ENCODE measurements around the gene CEBPA.
"Not testable (repeated sequence)": the region's sequence is repeated elsewhere in the genome, so short reads cannot be mapped to it uniquely, and the experiment has no call there.

The CEBPA gene

DNA sequence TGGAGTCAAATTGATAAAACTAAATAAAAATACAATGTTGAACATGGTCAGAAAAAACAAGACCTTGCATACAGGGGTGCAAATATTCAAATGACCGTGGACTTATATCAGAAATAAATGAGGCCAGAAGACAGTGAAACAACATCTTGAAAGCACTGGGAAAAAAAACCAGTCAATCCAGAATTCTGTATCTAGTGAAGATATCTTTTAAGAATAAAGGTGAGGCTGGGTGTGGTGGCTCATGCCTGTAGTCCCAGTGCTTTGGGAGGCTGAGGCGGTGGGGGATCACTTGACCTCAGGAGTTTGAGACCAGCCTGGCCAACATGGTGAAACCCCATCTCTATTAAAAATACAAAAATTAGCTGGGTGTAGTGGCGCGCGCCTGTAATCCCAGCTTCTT, 15.2 kb upstream of the CEBPA start:
- Histone ChIP-seq H3K4me3 (no peak overlapping the region), H3K9ac (ENCODE audit: insufficient read length) (no peak overlapping the region), H3K27ac (no peak overlapping the region), H3K9me3 (ENCODE audit: low read depth, low read length) (no peaks in the 10 kb centered on the region), H3K36me3 (ENCODE audit: insufficient read depth, low read length) (no peaks in the 10 kb centered on the region)
- no peak for DNase-seq (ENCODE audit: low read depth, low spot score)
- no peak for TF ChIP-seq POLR2AphosphoS5 (IDR thresholded peaks at IDR 0.05; ENCODE audit: borderline replicate concordance, low read depth, low read length)
- no peak for TF ChIP-seq EZH2 (IDR thresholded peaks at IDR 0.05)
- no peak for TF ChIP-seq FOXP2 (optimal IDR thresholded peaks at IDR 0.05; ENCODE audit: control extremely low read depth, extremely low read length, insufficient read depth)

GRCh38 chr19:33316541-33317264, 14.4 kb upstream of the CEBPA start:
- TF ChIP-seq POLR2AphosphoS5 (IDR thresholded peaks at IDR 0.05; ENCODE audit: borderline replicate concordance, low read depth, low read length) (no peak), FOXP2 (optimal IDR thresholded peaks at IDR 0.05; ENCODE audit: control extremely low read depth, extremely low read length, insufficient read depth) (no peak), EZH2 (IDR thresholded peaks at IDR 0.05) (no peak)
- Histone ChIP-seq H3K9ac (ENCODE audit: insufficient read length) (no peak overlapping the region), H3K27ac (no peak overlapping the region)

GRCh38 chr19:33312808-33313207, 10.5 kb upstream of the CEBPA start:
- DNase-seq (ENCODE audit: low read depth, low spot score); H3K36me3 ChIP-seq (ENCODE audit: insufficient read depth, low read length); H3K9ac ChIP-seq (ENCODE audit: insufficient read length); H3K9me3 ChIP-seq (ENCODE audit: low read depth, low read length); H3K4me3 ChIP-seq; H3K27ac ChIP-seq: not testable (repeated sequence)

More at GRCh38 chr19:33316541-33317264, 14.4 kb upstream of the CEBPA start:
- Histone ChIP-seq H3K9me3 (ENCODE audit: low read depth, low read length) (no peaks in the 10 kb centered on the region), H3K36me3 (ENCODE audit: insufficient read depth, low read length) (no peaks in the 10 kb centered on the region), H3K4me3 (no peak overlapping the region)
- DNase-seq (ENCODE audit: low read depth, low spot score) = no peak

GRCh38 chr19:33312065-33312464, 9.7 kb upstream of the CEBPA start:
- Histone ChIP-seq H3K27ac (no peak overlapping the region), H3K36me3 (ENCODE audit: insufficient read depth, low read length) (no peaks in the 10 kb centered on the region), H3K9me3 (ENCODE audit: low read depth, low read length) (no peaks in the 10 kb centered on the region), H3K4me3 (no peak overlapping the region), H3K9ac (ENCODE audit: insufficient read length) (no peak overlapping the region)
- TF ChIP-seq EZH2 (IDR thresholded peaks at IDR 0.05) (no peak), FOXP2 (optimal IDR thresholded peaks at IDR 0.05; ENCODE audit: control extremely low read depth, extremely low read length, insufficient read depth) (no peak), POLR2AphosphoS5 (IDR thresholded peaks at IDR 0.05; ENCODE audit: borderline replicate concordance, low read depth, low read length) (no peak)
- DNase-seq (ENCODE audit: low read depth, low spot score) = no peak

GRCh38 chr19:33311326-33311682, 9.0 kb upstream of the CEBPA start:
- H3K4me3 ChIP-seq = no peak overlapping the region
- no peak overlapping the region for H3K9ac ChIP-seq (ENCODE audit: insufficient read length)
- no peak overlapping the region for H3K27ac ChIP-seq
- H3K9me3 ChIP-seq (ENCODE audit: low read depth, low read length) = no peaks in the 10 kb centered on the region
- TF ChIP-seq EZH2 (IDR thresholded peaks at IDR 0.05) = no peak
- no peak for TF ChIP-seq POLR2AphosphoS5 (IDR thresholded peaks at IDR 0.05; ENCODE audit: borderline replicate concordance, low read depth, low read length)
- no peak for TF ChIP-seq FOXP2 (optimal IDR thresholded peaks at IDR 0.05; ENCODE audit: control extremely low read depth, extremely low read length, insufficient read depth)
- no peaks in the 10 kb centered on the region for H3K36me3 ChIP-seq (ENCODE audit: insufficient read depth, low read length)
- DNase-seq (ENCODE audit: low read depth, low spot score) = no peak

DNA sequence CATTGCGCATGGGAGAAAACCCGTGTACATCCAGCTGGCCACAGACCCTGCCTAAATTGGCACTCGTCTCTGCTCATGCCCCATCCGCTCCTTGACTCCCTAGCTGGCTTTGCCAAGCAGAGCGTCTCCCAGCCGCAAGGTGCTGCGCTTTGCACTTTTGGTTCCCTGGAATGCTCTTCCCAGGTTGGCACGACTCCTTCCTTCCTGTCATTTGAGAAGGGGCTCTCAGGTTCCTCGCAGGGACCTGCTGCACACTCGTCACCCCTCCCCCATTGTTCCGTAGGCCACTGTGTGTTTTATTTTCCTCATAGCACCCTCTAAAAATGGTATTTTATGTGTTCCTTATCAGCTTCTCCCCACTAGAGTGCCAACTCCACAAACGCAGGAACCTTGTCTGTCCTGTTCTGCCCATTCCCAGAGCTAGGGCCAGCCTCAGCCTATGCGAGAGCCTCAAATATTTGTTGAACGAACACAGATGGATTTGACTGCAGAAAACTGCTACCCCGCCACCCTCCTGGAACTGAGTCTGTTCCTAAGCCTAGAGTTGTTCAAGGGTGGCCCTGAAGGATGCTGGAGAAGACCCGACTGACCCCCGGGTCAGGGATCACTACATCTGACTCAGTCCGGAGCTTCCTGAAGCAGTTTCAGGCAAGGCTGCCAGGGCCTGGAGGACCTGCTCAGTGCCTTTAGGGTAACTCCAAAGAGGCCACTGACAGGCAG, 8.4 kb upstream of the CEBPA start:
- no peak overlapping the region for H3K9ac ChIP-seq (ENCODE audit: insufficient read length)
- DNase-seq (ENCODE audit: low read depth, low spot score) = no peak
- TF ChIP-seq FOXP2 (optimal IDR thresholded peaks at IDR 0.05; ENCODE audit: control extremely low read depth, extremely low read length, insufficient read depth) (no peak), POLR2AphosphoS5 (IDR thresholded peaks at IDR 0.05; ENCODE audit: borderline replicate concordance, low read depth, low read length) (no peak), EZH2 (IDR thresholded peaks at IDR 0.05) (no peak)
- H3K27ac ChIP-seq = no peak overlapping the region
- no peaks in the 10 kb centered on the region for H3K9me3 ChIP-seq (ENCODE audit: low read depth, low read length)
- H3K4me3 ChIP-seq = no peak overlapping the region
- H3K36me3 ChIP-seq (ENCODE audit: insufficient read depth, low read length) = no peaks in the 10 kb centered on the region

GRCh38 chr19:33309826-33310225, 7.5 kb upstream of the CEBPA start:
- no peak for DNase-seq (ENCODE audit: low read depth, low spot score)
- H3K9me3 ChIP-seq (ENCODE audit: low read depth, low read length) = no peaks in the 10 kb centered on the region
- H3K27ac ChIP-seq = no peak overlapping the region
- no peak overlapping the region for H3K4me3 ChIP-seq
- no peak overlapping the region for H3K9ac ChIP-seq (ENCODE audit: insufficient read length)
- no peaks in the 10 kb centered on the region for H3K36me3 ChIP-seq (ENCODE audit: insufficient read depth, low read length)
- TF ChIP-seq EZH2 (IDR thresholded peaks at IDR 0.05) = no peak
- TF ChIP-seq POLR2AphosphoS5 (IDR thresholded peaks at IDR 0.05; ENCODE audit: borderline replicate concordance, low read depth, low read length) = no peak
- no peak for TF ChIP-seq FOXP2 (optimal IDR thresholded peaks at IDR 0.05; ENCODE audit: control extremely low read depth, extremely low read length, insufficient read depth)

DNA sequence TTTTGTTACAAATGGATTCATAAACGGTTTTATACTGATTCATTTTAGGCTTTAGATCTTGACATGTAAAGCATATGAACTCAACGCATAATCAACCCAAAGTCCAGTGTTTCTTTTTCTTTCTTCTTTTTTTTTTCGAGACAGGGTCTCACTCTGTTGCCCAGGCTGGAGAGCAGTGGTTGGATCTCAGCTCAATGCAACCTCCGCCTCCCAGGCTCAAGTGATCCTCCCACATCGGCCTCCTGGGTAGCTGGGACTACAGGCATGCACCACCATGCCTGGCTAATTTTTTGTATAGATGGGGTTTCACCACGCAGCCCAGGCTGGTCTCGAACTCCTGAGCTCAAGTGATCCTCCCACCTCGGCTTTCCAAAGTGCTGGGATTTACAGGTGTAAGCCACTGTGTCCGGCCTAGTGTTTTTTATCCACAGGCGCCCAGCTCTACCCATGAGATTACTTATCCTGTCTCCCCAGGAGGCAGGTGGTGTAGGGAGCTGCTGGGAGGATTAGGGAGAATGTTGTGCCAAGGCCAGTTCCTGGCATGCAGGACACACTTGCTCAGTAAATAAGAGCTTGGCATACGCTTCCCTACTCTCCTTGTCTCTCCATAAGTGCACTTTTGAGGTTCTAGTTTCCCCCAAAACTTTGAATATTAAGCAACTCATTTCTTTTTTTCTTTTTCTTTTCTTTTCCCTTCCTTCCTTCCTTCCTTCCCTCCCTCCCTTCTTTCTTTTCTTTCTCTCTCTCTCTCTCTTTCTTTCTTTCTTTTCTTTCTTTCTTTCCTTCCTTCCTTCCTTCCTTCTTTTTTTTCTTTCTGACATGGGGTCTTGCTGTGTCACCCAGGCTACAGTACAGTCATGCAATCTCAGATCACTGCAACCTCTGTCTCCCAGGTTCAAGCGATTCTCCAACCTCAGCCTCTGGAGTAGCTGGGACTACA, 4.8 kb upstream of the CEBPA start:
- Histone ChIP-seq H3K9ac (ENCODE audit: insufficient read length) (no peak overlapping the region), H3K4me3 (no peak overlapping the region), H3K36me3 (ENCODE audit: insufficient read depth, low read length) (no peaks in the 10 kb centered on the region), H3K9me3 (ENCODE audit: low read depth, low read length) (no peaks in the 10 kb centered on the region), H3K27ac (no peak overlapping the region)
- TF ChIP-seq EZH2 (IDR thresholded peaks at IDR 0.05) (no peak), POLR2AphosphoS5 (IDR thresholded peaks at IDR 0.05; ENCODE audit: borderline replicate concordance, low read depth, low read length) (no peak), FOXP2 (optimal IDR thresholded peaks at IDR 0.05; ENCODE audit: control extremely low read depth, extremely low read length, insufficient read depth) (no peak)
- no peak for DNase-seq (ENCODE audit: low read depth, low spot score)

Measured in SK-N-MC (cell line).